ENCODE data around the gene NRIP1. TPM values are rescaled to one million over a fixed set of nuclear protein-coding genes. Genes with fewer than 3 reads are reported as not detected.

NRIP1 gene
- total and polyA plus RNA-seq, 2 of the 8 experiments (the other 6 are each of a cell fraction or from before 2014, with no cell fraction given): 1.5 to 9.3 TPM

DNA sequence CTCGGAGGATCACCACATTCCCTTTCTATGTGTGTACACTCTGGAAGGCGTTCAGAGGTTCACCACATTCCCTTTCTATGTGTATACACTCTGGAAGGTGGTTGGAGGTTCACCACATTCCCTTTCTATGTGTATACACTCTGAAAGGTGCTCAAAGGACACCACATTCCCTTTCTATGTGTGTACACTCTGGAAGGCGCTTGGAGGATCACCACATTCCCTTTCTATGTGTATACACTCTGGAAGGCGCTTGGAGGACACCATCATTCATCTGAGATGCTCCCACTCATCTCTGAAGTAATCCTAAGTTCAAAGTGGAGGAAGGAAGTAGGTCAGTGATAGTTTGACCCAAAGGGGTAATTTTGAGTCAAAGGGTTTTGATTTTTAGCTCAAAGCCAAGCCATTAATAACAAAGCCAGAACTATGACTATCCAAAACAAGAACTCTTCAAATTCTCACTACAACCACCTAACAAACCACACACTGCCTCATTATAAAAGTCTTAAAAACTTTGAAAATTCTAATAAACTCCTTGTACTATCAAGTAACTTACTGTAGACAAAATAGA lies 32.9 kb downstream of the NRIP1 start:
- Histone ChIP-seq H3K4ac (replicated peaks; ENCODE audit: insufficient read length, low read depth, low read length) (no peak overlapping the region), H3K4me2 (ENCODE audit: insufficient read depth in 1 of 2, low read depth in 2 of 2, low read length in 2 of 2) (no peak overlapping the region), H2BK12ac (ENCODE audit: low read depth, low read length) (no peak overlapping the region), H3K79me2 (ENCODE audit: control insufficient read depth in 1 of 2, insufficient read depth in 2 of 2, low read length in 2 of 2) (no peaks in the 10 kb centered on the region), H3K56ac (replicated peaks; ENCODE audit: insufficient read length, low read depth, low read length) (no peak overlapping the region), H4K20me1 (replicated peaks in 1 of 2; ENCODE audit: control insufficient read depth in 1 of 2, insufficient read depth in 2 of 2, low read length in 2 of 2) (no peaks in the 10 kb centered on the region), H3K79me1 (ENCODE audit: low read depth, low read length) (no peaks in the 10 kb centered on the region), H4K91ac (replicated peaks; ENCODE audit: insufficient read length, low read length) (no peak overlapping the region), H2BK15ac (ENCODE audit: low read length) (no peak overlapping the region), H2BK20ac (ENCODE audit: low read length) (no peak overlapping the region), H2BK120ac (replicated peaks; ENCODE audit: low read depth, low read length) (no peak overlapping the region), H2AK5ac (ENCODE audit: low read depth, low read length) (no peak overlapping the region), H3K14ac (ENCODE audit: insufficient read length) (no peak overlapping the region), H3K4me3 (ENCODE audit: extremely low read depth in 1 of 4, insufficient read depth in 2 of 4, low read depth in 3 of 4, low read length in 4 of 4) (no peak overlapping the region), H3K27me3 (replicated peaks in 1 of 4; ENCODE audit: control insufficient read depth in 3 of 4, extremely low read depth in 1 of 4, insufficient read depth in 3 of 4, low read length in 3 of 4) (no peaks in the 10 kb centered on the region), H2AFZ (ENCODE audit: low read length) (no peak overlapping the region), H4K5ac (ENCODE audit: insufficient read length, low read depth, low read length) (no peak overlapping the region), H3K23me2 (ENCODE audit: low read depth, low read length) (no peaks in the 10 kb centered on the region), H4K8ac (ENCODE audit: extremely low read depth, insufficient read depth, low read length) (no peak overlapping the region), H3K18ac (ENCODE audit: extremely low read depth, low read length) (no peak overlapping the region), H3K4me1 (replicated peaks in 1 of 4; ENCODE audit: control insufficient read depth in 3 of 4, insufficient read depth in 4 of 4, low read length in 3 of 4) (no peaks in the 10 kb centered on the region), H3K9me3 (ENCODE audit: insufficient read depth in 2 of 2, low read depth in 1 of 2, low read length in 1 of 2) (no peaks in the 10 kb centered on the region), H3K27ac (ENCODE audit: low read depth, low read length) (no peak overlapping the region), H2BK5ac (ENCODE audit: low read depth, low read length) (no peak overlapping the region), H3K36me3 (ENCODE audit: control insufficient read depth in 2 of 4, insufficient read depth in 4 of 4, low read length in 3 of 4) (no peaks in the 10 kb centered on the region; a peak in 1 of 8 replicates), H3K9ac (replicated peaks in 1 of 4; ENCODE audit: extremely low read depth in 1 of 4, low read depth in 3 of 4, low read length in 3 of 4) (no peak overlapping the region), H3K23ac (ENCODE audit: insufficient read length) (no peak overlapping the region)
- FAIRE-seq (no peak), DNase-seq (ENCODE audit: low read depth in 1 of 2, low spot score in 2 of 2) (no peak)
- 91% methylated on average over 4 of the region's 4 CpGs; no CpG with 5 or more reads in 1 of the 2 experiments for WGBS, 2 experiments (ENCODE audit: extremely low coverage in 1 of 2, insufficient coverage in 1 of 2, insufficient read length in 1 of 2, insufficient replicate concordance in 2 of 2, low coverage in 1 of 2, low lambda C conversion rate in 2 of 2, missing lambda C conversion rate in 1 of 2)
- CTCF ChIA-PET (ENCODE audit: partially characterized antibody): no interaction called here
- POLR2A ChIA-PET (ENCODE audit: partially characterized antibody): no interaction called here
- TF ChIP-seq POLR2A (IDR thresholded peaks at IDR 0.05; ENCODE audit: control extremely low read depth in 1 of 2, low read depth in 2 of 2, low read length in 2 of 2) (no peak), SIRT6 (IDR thresholded peaks at IDR 0.05; ENCODE audit: low read length) (no peak), EGR1 (IDR thresholded peaks at IDR 0.05; ENCODE audit: borderline replicate concordance, low read depth, low read length) (no peak), CBX8 (IDR thresholded peaks at IDR 0.05; ENCODE audit: borderline replicate concordance, low read depth, low read length) (no peak), TAF7 (optimal IDR thresholded peaks at IDR 0.05; ENCODE audit: borderline replicate concordance, low read depth, low read length) (no peak), PHF8 (conservative IDR thresholded peaks at IDR 0.05; ENCODE audit: low read depth, low read length) (no peak), FOSL1 (IDR thresholded peaks at IDR 0.05; ENCODE audit: insufficient read depth, low read depth, low read length) (no peak), TCF12 (IDR thresholded peaks at IDR 0.05; ENCODE audit: low read depth, low read length) (no peak)
- TF ChIP-seq, protein P1, sequence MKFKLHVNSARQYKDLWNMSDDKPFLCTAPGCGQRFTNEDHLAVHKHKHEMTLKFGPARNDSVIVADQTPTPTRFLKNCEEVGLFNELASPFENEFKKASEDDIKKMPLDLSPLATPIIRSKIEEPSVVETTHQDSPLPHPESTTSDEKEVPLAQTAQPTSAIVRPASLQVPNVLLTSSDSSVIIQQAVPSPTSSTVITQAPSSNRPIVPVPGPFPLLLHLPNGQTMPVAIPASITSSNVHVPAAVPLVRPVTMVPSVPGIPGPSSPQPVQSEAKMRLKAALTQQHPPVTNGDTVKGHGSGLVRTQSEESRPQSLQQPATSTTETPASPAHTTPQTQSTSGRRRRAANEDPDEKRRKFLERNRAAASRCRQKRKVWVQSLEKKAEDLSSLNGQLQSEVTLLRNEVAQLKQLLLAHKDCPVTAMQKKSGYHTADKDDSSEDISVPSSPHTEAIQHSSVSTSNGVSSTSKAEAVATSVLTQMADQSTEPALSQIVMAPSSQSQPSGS (IDR thresholded peaks at IDR 0.05; ENCODE audit: low read length): no peak
- TF ChIP-seq, protein P2, sequence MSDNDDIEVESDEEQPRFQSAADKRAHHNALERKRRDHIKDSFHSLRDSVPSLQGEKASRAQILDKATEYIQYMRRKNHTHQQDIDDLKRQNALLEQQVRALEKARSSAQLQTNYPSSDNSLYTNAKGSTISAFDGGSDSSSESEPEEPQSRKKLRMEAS (IDR thresholded peaks at IDR 0.05): no peak
